Smooth muscle cell (in vitro differentiated cells): ENCODE measurements around the gene MLH1. TPM values are rescaled to one million over a fixed set of nuclear protein-coding genes. Genes with fewer than 3 reads are reported as not detected.

ENCODE experiments used
- DNase-seq: peaks from one replicate; lab custom pipeline; 2025; ENCODE audit not compliant: unreplicated experiment; lab: John Stamatoyannopoulos, UW
- H2AFZ ChIP-seq: fragments of 200-600 bp; sonication (generic); 2 replicates; pipeline ENCODE4 v1.6.0; 2016; ENCODE audit warnings: antibody characterized with exemption, low read depth, mild to moderate bottlenecking
- H3F3A ChIP-seq: fragments of 200-600 bp; sonication (generic); 2 replicates; pipeline ENCODE4 v1.6.0; 2017; ENCODE audit warnings: antibody characterized with exemption, low read depth
- H3K27ac ChIP-seq: fragments of 200-600 bp; sonication (generic); 2 replicates; pipeline ENCODE4 v1.5.1; 2016; ENCODE audit warnings: low read depth, mild to moderate bottlenecking
- H3K27me3 ChIP-seq: fragments of 200-600 bp; sonication (generic); 2 replicates; pipeline ENCODE4 v1.6.1; 2016; ENCODE audit warnings: low read depth, mild to moderate bottlenecking
- H3K36me3 ChIP-seq: fragments of 200-600 bp; sonication (generic); 2 replicates; pipeline ENCODE4 v1.5.1; 2016; ENCODE audit warnings: low read depth
- H3K4me1 ChIP-seq: fragments of 200-600 bp; sonication (generic); 2 replicates; pipeline ENCODE4 v1.5.1; 2016; ENCODE audit warnings: low read depth
- H3K4me2 ChIP-seq: fragments of 200-600 bp; sonication (generic); 2 replicates; pipeline ENCODE4 v1.6.0; 2016; ENCODE audit warnings: mild to moderate bottlenecking
- H3K4me3 ChIP-seq: fragments of 200-600 bp; sonication (generic); 2 replicates; pipeline ENCODE4 v1.5.1; 2016; ENCODE audit warnings: mild to moderate bottlenecking
- H3K79me2 ChIP-seq: fragments of 200-600 bp; sonication (generic); 2 replicates; pipeline ENCODE4 v1.6.0; 2016; ENCODE audit warnings: low read depth, mild to moderate bottlenecking
- H3K9ac ChIP-seq: fragments of 200-600 bp; sonication (generic); 2 replicates; pipeline ENCODE4 v1.6.0; 2016; ENCODE audit warnings: low read depth
- H3K9me3 ChIP-seq: fragments of 200-600 bp; sonication (generic); replicated peaks from 2 replicates; pipeline ENCODE4 v1.5.1; 2016; ENCODE audit warnings: low read depth
- H4K20me1 ChIP-seq: fragments of 200-600 bp; sonication (generic); 2 replicates; pipeline ENCODE4 v1.6.0; 2016; ENCODE audit warnings: low read depth
- WGBS: methylation state at CpG from one replicate; pipeline ENCODE4 v1.1.7; 2016; ENCODE audit warnings: low lambda C conversion rate; 5-methylcytosine and 5-hydroxymethylcytosine counted together
- polyA plus RNA-seq: library from polyadenylated mRNA; unstranded; fragments of >200 nt; fragmentation: Nextera tagmentation; extraction: Ambion mirVana; gene quantifications from 2 replicates; pipeline ENCODE4 v1.2.1, GENCODE V29; 2016
- total RNA-seq: library from RNA; depleted of rRNA; stranded (reverse); fragments of >200 nt; gene quantifications from 2 replicates; pipeline ENCODE4 v1.2.3, GENCODE V29; 2014
- TF ChIP-seq, protein P1 (sequence below): fragments of 200-600 bp; sonication (generic); IDR thresholded peaks from 2 replicates; pipeline ENCODE4 v1.5.1; 2017; ENCODE audit warnings: borderline replicate concordance, mild to moderate bottlenecking, antibody characterized with exemption; ENCODE audit not compliant: insufficient read depth, poor library complexity, severe bottlenecking

The MLH1 gene
- total and polyA plus RNA-seq, 2 experiments from 2014 or later = 22.6 to 28.3 TPM

DNA sequence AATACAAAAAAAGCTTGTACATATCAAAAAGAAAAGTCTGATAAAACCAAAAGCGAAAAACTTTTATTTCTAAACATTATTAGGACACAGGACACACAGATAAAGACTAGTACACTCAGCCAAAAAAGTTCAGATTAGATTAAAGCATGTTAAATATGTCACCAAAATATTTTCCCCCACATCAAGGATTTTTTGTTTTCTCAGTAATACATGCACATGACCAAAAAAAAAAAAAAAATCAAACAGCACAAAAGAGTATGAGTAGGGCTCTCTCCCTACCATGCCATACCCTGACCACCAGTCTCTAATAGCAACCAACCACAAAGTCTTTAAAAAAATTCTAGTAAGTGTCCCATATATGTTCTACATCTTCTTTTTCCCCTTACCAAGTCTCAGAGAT lies 103.7 kb downstream of the MLH1 start:
- Histone ChIP-seq H3K27me3 (no peaks in the 10 kb centered on the region), H3K36me3 (peaks cover 5% of the 10 kb centered on the region), H3K4me1 (peaks cover 13% of the 10 kb centered on the region), H3F3A (no peaks in the 10 kb centered on the region), H4K20me1 (no peaks in the 10 kb centered on the region), H3K4me2 (peak overlapping the region; percentile 67), H3K9ac (peak overlapping the region; percentile 19), H3K27ac (peak overlapping the region; percentile 59), H3K79me2 (peaks cover 2% of the 10 kb centered on the region), H3K4me3 (no peak overlapping the region), H2AFZ (no peak overlapping the region), H3K9me3 (no peaks in the 10 kb centered on the region)
- WGBS = 95% methylated on average over 1 of the region's 1 CpG
- DNase-seq = no peak
- TF ChIP-seq, protein P1, sequence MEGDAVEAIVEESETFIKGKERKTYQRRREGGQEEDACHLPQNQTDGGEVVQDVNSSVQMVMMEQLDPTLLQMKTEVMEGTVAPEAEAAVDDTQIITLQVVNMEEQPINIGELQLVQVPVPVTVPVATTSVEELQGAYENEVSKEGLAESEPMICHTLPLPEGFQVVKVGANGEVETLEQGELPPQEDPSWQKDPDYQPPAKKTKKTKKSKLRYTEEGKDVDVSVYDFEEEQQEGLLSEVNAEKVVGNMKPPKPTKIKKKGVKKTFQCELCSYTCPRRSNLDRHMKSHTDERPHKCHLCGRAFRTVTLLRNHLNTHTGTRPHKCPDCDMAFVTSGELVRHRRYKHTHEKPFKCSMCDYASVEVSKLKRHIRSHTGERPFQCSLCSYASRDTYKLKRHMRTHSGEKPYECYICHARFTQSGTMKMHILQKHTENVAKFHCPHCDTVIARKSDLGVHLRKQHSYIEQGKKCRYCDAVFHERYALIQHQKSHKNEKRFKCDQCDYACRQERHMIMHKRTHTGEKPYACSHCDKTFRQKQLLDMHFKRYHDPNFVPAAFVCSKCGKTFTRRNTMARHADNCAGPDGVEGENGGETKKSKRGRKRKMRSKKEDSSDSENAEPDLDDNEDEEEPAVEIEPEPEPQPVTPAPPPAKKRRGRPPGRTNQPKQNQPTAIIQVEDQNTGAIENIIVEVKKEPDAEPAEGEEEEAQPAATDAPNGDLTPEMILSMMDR = no peak

DNA sequence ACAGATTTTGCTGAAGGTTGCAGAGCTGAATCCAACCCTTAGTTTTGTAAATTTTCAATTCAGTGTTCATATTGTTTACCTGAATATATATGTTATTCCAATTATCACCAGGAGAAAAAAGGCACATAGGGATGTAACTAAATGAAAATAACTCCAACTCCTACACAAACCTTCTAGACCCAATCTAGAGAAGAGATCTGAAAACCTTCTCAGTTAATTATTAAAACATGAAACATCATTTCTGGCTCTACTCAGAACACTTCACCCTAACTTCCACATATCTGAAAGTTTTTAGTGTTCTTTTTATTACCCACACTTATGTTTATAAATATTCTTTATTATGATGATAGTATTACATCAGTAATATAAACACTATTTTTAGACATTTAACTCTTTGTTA lies 104.5 kb downstream of the MLH1 start:
- TF ChIP-seq, protein P1 = no peak
- Histone ChIP-seq H3K9ac (no peak overlapping the region), H3K4me1 (peaks cover 13% of the 10 kb centered on the region), H3K36me3 (peaks cover 5% of the 10 kb centered on the region), H3K9me3 (no peaks in the 10 kb centered on the region), H4K20me1 (no peaks in the 10 kb centered on the region), H3K27me3 (no peaks in the 10 kb centered on the region), H3K27ac (peak overlapping the region; percentile 59), H3F3A (no peaks in the 10 kb centered on the region), H3K4me3 (no peak overlapping the region), H3K4me2 (no peak overlapping the region), H2AFZ (no peak overlapping the region), H3K79me2 (peaks cover 2% of the 10 kb centered on the region)
- DNase-seq = no peak

DNA sequence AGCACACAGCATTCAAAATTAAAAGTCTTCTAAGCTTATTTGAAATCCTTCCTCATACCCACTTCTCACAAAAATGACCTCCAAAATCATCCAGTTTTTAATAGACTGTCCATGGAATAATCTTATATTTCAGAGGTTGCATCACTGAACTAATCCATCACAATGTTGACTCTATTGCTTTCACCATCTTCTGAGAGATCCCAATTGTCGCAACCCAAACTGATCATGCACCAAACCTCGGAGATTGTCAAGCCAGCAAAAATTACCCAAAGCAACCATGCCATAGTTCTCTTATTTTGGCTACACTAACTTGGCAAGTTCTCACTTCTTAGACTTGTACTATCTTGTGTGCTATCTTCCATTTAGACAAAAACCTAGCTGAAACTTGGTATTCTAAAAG lies 105.6 kb downstream of the MLH1 start:
- peaks cover 2% of the 10 kb centered on the region for H3K79me2 ChIP-seq
- H3K27me3 ChIP-seq = no peaks in the 10 kb centered on the region
- DNase-seq = no peak
- TF ChIP-seq, protein P1 = no peak
- H3K9ac ChIP-seq = no peak overlapping the region
- H3K36me3 ChIP-seq = peaks cover 5% of the 10 kb centered on the region
- WGBS = 100% methylated on average over 2 of the region's 2 CpGs
- H3F3A ChIP-seq = no peaks in the 10 kb centered on the region
- H3K4me1 ChIP-seq = peaks cover 13% of the 10 kb centered on the region
- no peaks in the 10 kb centered on the region for H4K20me1 ChIP-seq
- H3K4me3 ChIP-seq = no peak overlapping the region
- no peaks in the 10 kb centered on the region for H3K9me3 ChIP-seq
- no peak overlapping the region for H3K4me2 ChIP-seq
- H2AFZ ChIP-seq = no peak overlapping the region
- no peak overlapping the region for H3K27ac ChIP-seq

DNA sequence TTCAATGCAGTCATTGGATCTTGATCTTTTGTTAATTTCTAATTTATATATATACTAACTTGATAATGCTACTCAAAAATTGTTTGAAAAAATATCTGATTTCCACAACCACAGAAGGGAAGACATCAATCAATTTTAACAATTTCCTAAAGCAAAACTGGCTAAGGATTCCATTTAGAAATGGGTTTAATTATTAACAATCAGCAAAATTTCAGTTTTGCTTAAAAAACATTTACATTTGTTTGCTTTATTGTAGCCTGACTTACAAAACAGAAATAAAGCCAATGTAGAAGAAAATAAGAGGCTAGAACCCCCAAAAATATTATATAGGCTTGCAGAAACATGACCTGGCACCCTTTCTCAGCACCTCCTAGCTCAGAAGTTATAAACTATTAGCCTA lies 106.2 kb downstream of the MLH1 start:
- DNase-seq = no peak
- H3K9me3 ChIP-seq = no peaks in the 10 kb centered on the region

More for the DNA sequence above, 106.2 kb downstream of the MLH1 start:
- no peak overlapping the region for H3K4me2 ChIP-seq
- peaks cover 13% of the 10 kb centered on the region for H3K4me1 ChIP-seq
- peaks cover 2% of the 10 kb centered on the region for H3K79me2 ChIP-seq
- no peak overlapping the region for H2AFZ ChIP-seq
- H3K27ac ChIP-seq = no peak overlapping the region
- no peaks in the 10 kb centered on the region for H3K27me3 ChIP-seq
- no peaks in the 10 kb centered on the region for H3F3A ChIP-seq
- H3K4me3 ChIP-seq = no peak overlapping the region
- TF ChIP-seq, protein P1 = no peak
- H4K20me1 ChIP-seq = no peaks in the 10 kb centered on the region
- H3K36me3 ChIP-seq = peaks cover 5% of the 10 kb centered on the region
- H3K9ac ChIP-seq = no peak overlapping the region
